T1000 (cell line): ENCODE results near the gene IPO7.

Source experiments
- DNase-seq: peaks from one replicate; lab custom pipeline; 2025; ENCODE audit warnings: mixed read lengths; lab: John Stamatoyannopoulos, UW

Gene IPO7

GRCh38 chr11:9490376-9490775 lies 105.9 kb downstream of the IPO7 start:
- DNase-seq = no peak

DNA sequence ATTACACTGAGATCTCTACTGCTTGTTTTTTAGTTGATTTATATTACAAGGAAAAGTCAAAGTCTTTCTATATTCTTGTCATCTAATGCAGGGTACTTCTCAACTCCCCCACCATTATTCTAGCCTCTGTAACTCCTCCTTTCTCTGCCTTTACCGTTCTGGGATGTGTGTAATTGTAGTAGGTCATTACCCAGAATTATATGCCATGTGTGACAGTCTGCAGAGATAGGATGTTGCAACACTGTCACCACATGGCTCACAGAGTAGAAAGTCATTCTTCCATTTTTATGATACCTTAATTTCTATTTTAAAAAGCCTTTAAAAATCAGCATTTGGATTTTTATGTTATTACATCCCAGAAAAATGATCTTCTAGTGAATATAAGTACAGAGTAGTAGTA lies 109.0 kb downstream of the IPO7 start:
- no peak for DNase-seq

- no peak for DNase-seq
Observed at GRCh38 chr11:9494316-9494715, 109.9 kb downstream of the IPO7 start.

DNA sequence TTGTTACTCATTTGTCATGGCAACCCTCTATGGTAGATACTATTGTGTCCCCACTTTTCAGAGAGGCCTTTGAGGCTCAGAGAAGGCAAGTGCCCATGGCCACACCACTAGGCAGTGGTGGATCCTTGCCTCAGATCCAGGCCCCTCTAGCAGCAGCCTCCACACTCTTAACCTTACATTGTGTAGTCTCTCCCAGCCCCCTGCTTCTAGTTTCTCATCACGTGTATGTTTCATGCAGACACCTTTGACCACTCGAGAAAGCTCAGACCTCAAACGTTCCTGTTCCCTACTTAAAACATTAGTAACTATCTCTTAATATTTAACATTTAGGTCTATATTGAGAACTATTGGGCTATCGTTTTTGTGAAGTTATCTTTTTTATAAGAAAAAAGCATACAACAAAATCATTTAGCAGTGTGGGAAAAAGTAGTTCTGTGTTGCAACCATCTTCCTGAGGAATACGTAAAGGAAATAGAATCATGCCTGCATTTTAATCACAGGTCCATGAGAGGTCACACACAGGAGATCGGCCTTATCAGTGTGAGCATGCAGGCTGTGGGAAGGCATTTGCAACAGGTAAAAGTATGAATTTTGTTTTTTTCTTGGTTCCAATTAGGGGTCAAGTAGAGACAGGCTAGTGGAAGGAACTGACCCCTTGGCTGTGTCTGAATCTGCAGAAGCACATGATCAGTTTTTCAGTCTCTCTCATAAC lies 111.5 kb downstream of the IPO7 start:
- DNase-seq = no peak
